GM18873 (cell line): ENCODE measurements around the gene COG7.
"Not testable (repeated sequence)": the region's sequence is repeated elsewhere in the genome, so short reads cannot be mapped to it uniquely, and the experiment has no call there.

Experiments used
- ATAC-seq: cut with Tn5 transposase; IDR thresholded peaks from one replicate; pipeline ENCODE4 v1.9.1; 2021; ENCODE audit warnings: mild to moderate bottlenecking, moderate library complexity, moderate number of reproducible peaks; ENCODE audit not compliant: unreplicated experiment, low FRiP score

COG7 gene

DNA sequence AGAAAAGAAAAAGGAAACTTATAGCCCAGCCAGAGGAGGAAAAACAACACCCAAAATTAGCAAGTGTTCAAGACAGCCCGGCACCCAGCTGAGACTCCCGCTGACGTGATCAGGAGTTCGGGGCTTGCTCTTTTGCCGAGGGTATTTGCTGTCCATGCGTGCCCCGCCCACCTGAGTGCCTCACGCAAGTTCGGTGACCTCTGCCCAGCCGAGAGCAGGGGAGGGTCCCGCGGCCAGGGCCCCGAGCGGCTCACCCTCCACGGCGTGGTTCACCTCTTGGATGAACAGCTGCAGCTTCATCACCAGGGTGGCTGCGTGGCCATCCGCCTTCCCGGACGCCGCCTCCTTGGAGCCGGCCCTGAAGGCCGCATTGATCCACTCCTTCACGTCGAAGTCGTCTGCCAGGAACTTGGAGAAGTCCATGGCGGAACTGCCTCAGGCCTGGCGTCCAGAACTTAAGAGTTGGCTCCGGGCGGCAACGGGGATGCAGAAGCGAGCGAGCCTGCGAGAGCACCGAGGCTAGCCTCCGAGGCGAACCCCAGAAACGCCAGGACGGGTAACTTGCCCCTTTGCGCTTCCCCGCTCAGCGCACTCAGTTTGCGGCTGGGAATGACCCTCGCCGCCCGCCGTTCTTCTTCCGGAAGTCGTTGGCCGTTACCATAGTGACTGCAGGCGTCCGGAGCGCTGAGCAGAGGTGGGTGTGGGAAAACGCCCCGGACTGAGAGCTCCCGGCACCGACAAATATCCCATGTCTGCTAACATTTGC is at the start of gene COG7:
TSS of gene COG7 (minus strand) at position 618 of the 766 bp plus-strand sequence. CDS start at position 423, 195 bp downstream.
- peak; percentile 62 for ATAC-seq

GRCh38 chr16:23502466-23502865 is 49.5 kb upstream of the COG7 start:
- no peak for ATAC-seq

DNA sequence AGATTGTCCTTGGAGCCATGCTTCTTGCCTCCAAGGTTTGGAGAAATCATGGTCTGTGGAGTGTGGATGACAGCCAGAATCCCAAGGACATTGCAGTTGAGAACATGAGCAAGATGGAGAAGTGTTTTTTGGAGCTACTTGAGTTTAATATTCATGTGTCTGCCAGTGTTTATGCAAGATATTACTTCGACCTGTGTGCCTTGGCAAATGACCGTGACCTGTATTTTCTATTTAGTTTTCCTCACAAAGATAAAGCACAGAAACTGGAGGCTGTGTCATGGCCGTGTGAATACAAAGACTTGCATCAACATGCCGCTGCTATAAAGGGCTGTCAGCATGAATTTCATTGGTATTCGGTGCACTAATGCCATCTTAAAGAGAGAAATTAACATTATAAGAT is 48.3 kb upstream of the COG7 start:
- ATAC-seq, result no peak

- no peak for ATAC-seq
These were observed 47.9 kb upstream of the COG7 start for GRCh38 chr16:23500862-23501225.

GRCh38 chr16:23500212-23500861 is 47.3 kb upstream of the COG7 start:
- ATAC-seq, result no peak

GRCh38 chr16:23499801-23500200 is 46.8 kb upstream of the COG7 start:
- no peak for ATAC-seq

DNA sequence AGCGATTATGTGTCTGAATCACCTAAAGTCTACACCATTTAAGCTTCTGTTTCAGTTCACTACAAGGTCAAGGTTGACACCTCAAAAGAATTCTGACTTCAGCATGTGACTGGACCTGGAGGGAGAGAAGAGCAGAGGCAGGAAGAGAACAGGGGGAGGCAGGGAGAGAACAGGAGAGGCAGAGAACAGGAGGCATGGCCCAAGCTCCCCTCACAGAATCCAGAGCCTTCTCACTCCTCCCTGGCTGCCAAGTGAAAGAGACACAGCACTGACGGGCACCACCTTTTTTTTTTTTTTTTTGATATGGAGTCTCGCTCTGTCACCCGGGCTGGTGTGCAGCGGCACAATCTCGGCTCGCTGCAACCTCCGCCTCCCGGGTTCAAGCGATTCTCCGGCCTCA is 45.9 kb upstream of the COG7 start:
- no peak for ATAC-seq

- ATAC-seq, result no peak
These were observed 44.5 kb upstream of the COG7 start for GRCh38 chr16:23497543-23497868.

DNA sequence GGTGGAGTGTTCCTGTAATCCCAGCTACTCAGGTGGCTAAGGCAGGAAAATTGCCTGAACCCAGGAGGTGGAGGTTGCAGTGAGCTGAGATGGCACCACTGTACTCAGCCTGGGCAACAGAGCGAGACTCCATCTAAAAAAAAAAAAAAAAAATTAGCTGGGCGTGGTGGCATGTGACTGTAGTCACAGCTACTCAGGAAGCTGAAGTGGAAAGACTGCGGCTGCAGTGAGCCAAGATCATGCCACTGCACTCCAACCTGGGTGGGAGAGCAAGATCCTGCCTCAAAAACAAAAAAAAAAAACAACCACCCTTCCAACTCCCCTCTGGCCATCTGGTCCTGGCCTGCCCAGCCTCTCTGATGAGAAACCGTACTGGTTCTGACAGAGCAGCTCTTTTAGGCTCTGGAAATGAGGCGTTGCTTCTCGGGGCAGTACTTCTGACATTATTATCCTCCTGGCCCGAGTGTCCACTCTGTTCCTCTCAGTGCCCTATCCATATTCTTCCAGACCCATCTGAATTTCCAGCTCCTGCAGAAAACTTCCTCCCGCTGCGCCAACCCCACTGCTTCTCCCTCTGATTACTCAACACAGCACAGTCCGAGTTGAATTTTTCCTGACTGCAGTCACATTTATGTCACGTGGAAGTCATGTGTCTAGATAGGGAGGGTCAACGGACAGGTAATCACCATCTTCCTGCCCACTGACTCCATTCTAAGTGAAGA is 44.0 kb upstream of the COG7 start:
- ATAC-seq, result no peak

DNA sequence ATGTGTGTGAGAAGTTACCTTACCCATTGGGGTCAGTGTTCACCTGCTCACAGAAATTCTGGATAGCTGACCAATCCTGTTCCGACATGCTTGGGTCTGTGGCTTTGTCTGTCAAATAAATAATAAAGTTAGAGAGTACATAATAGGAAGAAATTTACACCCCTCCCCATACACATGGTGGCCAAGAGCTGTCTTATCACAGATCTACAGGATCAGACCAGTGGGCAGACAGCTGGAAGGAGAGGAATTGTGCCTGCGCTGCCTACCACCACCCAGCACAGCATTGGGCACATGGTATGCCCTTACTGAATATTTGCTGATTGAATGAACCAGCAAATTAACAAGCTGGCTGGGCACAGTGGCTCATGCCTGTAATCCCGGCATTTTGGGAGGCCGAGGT is 42.7 kb upstream of the COG7 start:
- no peak for ATAC-seq

DNA sequence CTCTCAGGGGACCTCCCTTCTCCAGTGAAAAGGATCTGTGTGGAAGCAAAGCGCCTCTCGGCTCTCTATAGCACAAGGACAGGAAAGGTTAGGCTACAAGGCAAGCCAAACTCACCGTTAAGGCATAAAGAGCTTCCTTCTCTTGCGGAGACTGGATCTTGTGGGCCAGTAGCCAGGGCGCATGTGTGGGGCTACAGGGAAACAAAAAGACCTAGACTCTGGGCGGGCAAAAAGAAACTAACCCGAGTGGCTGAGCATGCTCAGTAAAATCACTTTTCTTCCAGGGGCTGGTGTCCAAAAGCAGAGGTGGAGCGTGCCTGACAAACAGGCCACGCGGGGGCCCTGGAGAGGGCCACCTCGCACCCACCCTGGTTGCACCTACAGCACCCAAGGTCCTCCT is 41.2 kb upstream of the COG7 start:
- ATAC-seq, result no peak

DNA sequence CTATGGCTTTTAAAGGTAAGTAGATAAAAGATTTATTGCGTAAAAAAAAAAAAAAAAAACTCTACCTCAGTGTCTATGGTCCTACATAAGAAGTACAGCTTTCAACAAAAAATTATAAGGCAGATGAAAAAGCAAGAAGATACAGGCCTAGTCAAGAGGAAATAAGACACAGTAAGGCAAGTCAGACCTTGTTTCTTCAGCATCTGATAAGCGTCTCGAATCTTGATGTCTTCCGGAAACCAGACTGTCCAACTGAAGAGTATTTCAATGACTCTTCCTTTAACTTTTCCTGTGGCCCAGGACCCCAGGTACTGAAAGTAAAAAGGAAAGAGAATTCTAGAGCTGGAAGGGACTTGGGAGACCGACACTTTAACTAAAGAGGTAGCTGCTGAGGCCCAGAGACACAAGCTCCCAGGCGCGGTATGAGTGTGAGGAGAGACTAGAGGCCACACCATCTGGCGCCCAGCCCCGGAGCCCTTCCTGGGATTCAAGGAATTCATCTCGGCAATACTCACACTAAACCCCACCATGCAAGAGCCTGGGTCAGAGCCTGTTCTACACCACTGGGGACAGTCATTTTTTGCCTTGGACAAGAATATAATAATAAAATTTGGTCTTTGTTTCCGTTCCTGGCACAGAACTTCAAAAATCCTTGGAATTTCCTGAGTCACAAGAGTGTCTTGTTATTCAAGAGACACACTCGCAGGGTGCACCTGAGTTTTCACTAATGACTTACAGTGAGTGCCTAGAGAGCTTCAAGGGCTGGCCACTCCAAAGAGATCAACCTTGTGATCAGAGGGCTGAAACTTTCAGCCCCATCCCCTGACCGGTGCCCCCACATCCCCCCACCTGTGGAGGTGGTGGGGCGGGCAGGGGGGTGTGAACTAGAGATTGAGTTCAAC is 38.8 kb upstream of the COG7 start:
- no peak for ATAC-seq

DNA sequence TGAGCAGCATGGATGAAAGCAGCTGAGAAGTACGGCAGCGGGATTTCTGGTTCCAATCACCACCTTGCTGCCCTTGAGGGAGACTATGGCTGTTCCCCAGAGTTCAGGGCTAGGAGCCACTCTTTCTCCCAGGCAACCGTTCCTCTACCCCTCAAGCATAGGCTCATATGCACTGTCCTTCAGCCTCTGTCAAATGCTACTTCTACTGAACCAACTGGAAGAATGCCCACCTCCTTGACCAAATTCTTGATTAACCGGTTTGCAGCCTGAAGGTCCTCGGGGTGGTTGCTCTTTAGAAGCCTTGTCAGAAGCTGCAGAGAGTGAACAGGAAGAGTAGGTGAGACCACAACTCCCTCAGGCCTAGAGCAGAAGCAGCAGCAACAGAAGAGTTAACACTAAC is 33.5 kb upstream of the COG7 start:
- no peak for ATAC-seq

GRCh38 chr16:23485841-23486240 is 32.9 kb upstream of the COG7 start:
- no peak for ATAC-seq

DNA sequence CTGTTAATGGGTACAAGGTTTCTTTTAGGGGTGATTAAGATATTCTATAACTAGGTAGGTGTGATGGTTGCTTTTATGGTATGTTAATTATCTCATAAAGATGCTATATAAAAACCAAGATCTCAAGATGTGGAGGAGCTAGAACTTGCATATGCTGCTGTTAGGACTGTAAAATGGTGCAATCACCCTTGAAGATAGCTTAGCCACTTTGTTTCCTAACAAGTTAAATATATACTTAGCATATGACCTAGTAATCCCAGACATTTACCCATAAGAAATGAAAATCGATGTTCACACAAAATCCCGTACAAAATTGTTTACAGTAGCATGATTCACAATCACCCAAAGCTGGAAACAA is 32.2 kb upstream of the COG7 start:
- no peak for ATAC-seq

DNA sequence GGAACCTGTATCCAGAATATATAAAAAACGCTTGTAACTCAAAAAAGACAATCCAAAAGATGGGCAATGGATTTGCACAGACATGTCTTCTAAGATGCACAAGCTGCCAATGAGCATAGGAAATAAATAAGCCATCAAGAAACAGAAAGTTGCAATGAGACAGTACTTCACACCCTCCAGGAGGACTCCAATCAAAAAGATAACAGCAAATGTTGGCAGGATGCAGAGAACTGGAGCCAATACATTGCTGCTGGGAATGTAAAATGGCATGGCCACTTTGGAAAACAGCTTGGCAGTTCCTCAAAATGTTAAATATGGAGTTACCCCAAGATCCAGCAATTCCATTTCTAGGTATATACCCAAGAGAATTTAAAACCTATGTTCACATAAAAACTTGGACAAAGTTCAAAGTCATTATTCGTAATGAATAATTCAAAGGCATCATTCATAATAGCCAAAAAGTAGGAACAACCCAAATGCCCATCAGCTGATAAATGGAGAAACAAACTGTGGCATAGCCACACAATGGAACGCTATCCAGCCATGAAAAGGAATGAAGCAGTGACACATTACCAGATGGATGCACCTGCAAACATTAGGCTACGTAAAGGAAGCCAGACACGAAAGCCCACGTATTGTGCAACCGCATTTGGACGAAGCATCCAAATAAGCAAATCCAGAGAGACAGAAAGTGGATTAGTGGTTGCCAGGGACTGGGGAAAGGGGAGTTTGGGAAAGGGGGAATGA is 31.7 kb upstream of the COG7 start:
- ATAC-seq, result no peak

GRCh38 chr16:23483492-23483891 is 30.5 kb upstream of the COG7 start:
- not testable (repeated sequence) for ATAC-seq

DNA sequence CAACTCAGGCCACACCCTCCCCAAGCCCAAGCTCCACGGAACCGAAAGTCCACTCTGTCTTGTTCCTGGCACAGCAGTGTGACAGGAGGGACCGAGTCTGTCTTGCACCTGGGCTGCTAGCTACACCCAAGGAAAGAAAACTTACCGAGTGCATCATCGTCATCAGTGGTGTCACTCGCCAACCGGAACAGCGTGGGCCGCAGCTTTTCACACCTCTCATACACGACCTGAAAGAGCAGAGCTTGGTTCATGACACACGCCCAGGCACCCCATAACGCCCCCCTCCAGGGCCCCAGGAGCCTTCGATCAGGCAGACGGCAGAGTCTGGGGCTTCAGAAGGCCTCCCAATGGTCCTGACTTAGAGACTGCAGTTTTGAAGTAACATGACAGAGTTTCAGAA is 29.8 kb upstream of the COG7 start:
- no peak for ATAC-seq

DNA sequence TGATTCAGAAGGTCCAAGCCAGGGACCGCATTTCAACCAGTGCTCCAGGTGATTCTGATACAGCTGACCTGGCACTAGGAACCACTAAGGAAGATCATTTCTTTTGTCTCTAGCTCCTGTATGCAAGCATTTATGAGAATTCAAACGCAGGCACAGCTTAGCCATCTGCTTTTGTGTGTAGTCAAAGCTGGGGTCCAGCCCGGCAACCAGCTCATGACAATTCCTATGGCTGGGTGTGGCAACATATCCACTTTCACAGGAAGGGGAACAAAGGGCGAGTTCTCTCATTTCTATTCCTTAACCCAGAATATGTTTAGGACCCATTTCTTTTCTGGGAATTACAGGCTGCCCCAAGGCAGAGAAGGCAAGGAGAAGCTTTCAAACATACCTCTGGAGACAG is 27.3 kb upstream of the COG7 start:
- no peak for ATAC-seq

DNA sequence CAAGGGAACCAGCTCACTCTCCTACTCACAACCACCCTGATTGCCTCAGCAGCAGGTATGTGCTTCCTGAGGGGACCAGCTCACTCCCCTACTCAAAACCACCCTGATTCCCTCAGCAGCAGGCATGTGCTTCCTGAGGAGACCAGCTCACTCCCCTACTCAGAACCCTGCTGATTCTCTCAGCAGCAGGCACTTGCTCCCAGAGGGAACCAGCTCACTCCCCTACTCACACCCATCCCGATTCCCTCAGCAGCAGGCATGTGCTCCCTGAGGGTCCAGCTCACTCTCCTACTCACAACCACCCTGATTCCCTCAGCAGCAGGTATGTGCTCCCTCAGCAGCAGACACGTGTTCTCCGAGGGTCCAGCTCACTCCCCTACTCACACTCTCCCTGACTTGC is 26.1 kb upstream of the COG7 start:
- no peak for ATAC-seq
